ENCODE measurements around the gene DGKD. TPM values are rescaled to one million over a fixed set of nuclear protein-coding genes. Genes with fewer than 3 reads are reported as not detected.
A peak's percentile ranks its signal among the peaks of the same experiment; 100 is the strongest.

The DGKD gene
- total and polyA plus RNA-seq, 9 of the 15 experiments (the other 6 are each of a cell fraction or from before 2014, with no cell fraction given) = 0.52 to 29.5 (median 10.6) TPM

DNA sequence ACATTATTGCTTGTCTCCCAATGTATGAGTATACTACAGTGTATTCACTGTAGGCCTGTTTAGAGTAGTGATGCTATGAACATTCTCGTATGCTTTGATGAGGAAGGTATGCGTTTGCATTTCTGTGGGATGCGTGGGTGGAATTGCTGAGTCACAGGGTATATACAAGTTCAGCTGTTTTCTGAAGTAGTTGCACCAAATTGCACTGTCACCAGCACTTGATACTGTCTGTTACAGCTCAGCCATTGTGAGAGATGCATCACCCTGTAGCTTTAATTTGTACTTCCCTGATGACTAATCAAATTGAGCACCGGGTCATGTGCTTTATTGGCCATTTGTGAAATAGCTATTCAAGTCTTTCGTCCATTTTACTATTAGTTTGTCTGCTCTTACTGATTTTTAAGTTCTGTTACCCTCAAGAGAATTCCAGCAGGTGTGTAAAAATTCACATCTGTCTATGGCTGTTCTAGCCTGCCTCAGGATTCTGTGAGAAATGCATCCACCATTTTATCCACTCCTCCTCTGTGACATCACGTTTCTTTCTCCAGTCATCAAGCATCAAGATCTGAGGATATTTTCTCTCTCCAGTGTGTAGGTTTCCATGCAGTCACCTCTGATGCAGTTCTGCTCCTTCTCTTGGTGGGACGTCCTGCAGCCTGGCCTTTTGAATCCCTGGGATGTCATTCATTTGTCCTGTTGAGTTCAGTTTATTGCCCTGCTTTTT lies 72.5 kb downstream of the DGKD start (continued):
- TF ChIP-seq NFE2L1 (tag; IDR thresholded peaks at IDR 0.05; ENCODE audit: borderline replicate concordance, low read depth) (peak; percentile 97), FOSL1 (tag; conservative IDR thresholded peaks at IDR 0.05) (peak; percentile 94), SNIP1 (IDR thresholded peaks at IDR 0.05; ENCODE audit: low read depth) (no peak), PHF8 (IDR thresholded peaks at IDR 0.05; ENCODE audit: borderline replicate concordance, low read length) (no peak), ZNF23 (CRISPR knock-in tag; IDR thresholded peaks at IDR 0.05) (no peak), SMAD3 (CRISPR knock-in tag; conservative IDR thresholded peaks at IDR 0.05) (0 out of 2 replicates have a peak, but pooled peaks have one; percentile 27), RBM39 (optimal IDR thresholded peaks at IDR 0.05; ENCODE audit: low read depth, low read length) (no peak), CEBPG (CRISPR knock-in tag; IDR thresholded peaks at IDR 0.05) (peak; percentile 88), CEBPG (tag; conservative IDR thresholded peaks at IDR 0.05 in 1 of 2, IDR thresholded peaks at IDR 0.05 in 1 of 2) (peak in 1 of 2 experiments; percentile 75; a peak in 2 of 4 replicates), MAFF (IDR thresholded peaks at IDR 0.05; ENCODE audit: low read length) (peak; percentile 98), MTA3 (IDR thresholded peaks at IDR 0.05; ENCODE audit: borderline replicate concordance) (peak; percentile 80; the same call in 1 of the 2 replicates), ESRRA (IDR thresholded peaks at IDR 0.05; ENCODE audit: borderline replicate concordance, low read depth) (no peak), BACH1 (tag; IDR thresholded peaks at IDR 0.05) (peak; percentile 99), ERF (CRISPR knock-in tag; IDR thresholded peaks at IDR 0.05) (no peak), MEF2A (IDR thresholded peaks at IDR 0.05; ENCODE audit: control insufficient read depth, low read depth, low read length) (0 out of 2 replicates have a peak, but pooled peaks have one; percentile 35), ZNF224 (CRISPR knock-in tag; IDR thresholded peaks at IDR 0.05) (no peak), KDM1A (IDR thresholded peaks at IDR 0.05) (peak; percentile 55 to 86), NR2C1 (IDR thresholded peaks at IDR 0.05) (no peak), NR2C1 (tag; IDR thresholded peaks at IDR 0.05) (peak; percentile 27; the same call in 1 of the 2 replicates), SAFB2 (IDR thresholded peaks at IDR 0.05; ENCODE audit: borderline replicate concordance, low read depth, low read length, severe bottlenecking) (no peak), ZNF347 (CRISPR knock-in tag; IDR thresholded peaks at IDR 0.05; ENCODE audit: low read depth) (no peak)
- TF ChIP-seq, protein P1, sequence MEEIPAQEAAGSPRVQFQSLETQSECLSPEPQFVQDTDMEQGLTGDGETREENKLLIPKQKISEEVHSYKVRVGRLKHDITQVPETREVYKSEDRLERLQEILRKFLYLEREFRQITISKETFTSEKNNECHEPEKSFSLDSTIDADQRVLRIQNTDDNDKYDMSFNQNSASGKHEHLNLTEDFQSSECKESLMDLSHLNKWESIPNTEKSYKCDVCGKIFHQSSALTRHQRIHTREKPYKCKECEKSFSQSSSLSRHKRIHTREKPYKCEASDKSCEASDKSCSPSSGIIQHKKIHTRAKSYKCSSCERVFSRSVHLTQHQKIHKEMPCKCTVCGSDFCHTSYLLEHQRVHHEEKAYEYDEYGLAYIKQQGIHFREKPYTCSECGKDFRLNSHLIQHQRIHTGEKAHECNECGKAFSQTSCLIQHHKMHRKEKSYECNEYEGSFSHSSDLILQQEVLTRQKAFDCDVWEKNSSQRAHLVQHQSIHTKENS (CRISPR knock-in tag; IDR thresholded peaks at IDR 0.05) = no peak
- TF ChIP-seq, protein P2, sequence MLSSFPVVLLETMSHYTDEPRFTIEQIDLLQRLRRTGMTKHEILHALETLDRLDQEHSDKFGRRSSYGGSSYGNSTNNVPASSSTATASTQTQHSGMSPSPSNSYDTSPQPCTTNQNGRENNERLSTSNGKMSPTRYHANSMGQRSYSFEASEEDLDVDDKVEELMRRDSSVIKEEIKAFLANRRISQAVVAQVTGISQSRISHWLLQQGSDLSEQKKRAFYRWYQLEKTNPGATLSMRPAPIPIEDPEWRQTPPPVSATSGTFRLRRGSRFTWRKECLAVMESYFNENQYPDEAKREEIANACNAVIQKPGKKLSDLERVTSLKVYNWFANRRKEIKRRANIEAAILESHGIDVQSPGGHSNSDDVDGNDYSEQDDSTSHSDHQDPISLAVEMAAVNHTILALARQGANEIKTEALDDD (IDR thresholded peaks at IDR 0.05) = no peak
- TF ChIP-seq, protein P3, sequence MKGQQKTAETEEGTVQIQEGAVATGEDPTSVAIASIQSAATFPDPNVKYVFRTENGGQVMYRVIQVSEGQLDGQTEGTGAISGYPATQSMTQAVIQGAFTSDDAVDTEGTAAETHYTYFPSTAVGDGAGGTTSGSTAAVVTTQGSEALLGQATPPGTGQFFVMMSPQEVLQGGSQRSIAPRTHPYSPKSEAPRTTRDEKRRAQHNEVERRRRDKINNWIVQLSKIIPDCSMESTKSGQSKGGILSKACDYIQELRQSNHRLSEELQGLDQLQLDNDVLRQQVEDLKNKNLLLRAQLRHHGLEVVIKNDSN (CRISPR knock-in tag; IDR thresholded peaks at IDR 0.05) = peak; percentile 46
- TF ChIP-seq, protein P4, sequence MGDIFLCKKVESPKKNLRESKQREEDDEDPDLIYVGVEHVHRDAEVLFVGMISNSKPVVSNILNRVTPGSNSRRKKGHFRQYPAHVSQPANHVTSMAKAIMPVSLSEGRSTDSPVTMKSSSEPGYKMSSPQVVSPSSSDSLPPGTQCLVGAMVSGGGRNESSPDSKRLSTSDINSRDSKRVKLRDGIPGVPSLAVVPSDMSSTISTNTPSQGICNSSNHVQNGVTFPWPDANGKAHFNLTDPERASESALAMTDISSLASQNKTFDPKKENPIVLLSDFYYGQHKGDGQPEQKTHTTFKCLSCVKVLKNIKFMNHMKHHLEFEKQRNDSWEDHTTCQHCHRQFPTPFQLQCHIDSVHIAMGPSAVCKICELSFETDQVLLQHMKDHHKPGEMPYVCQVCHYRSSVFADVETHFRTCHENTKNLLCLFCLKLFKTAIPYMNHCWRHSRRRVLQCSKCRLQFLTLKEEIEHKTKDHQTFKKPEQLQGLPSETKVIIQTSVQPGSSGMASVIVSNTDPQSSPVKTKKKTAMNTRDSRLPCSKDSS (IDR thresholded peaks at IDR 0.05; ENCODE audit: low read depth, partially characterized antibody) = no peak
